Spleen (tissue), 11 donors: ENCODE results near the gene PAQR4. TPM values are rescaled to one million over a fixed set of nuclear protein-coding genes. Genes with fewer than 3 reads are reported as not detected.
A peak's percentile ranks its signal among the peaks of the same experiment; 100 is the strongest.

Source experiments
- DNase-seq: peaks from one replicate; pipeline ENCODE4 v3.0.0-alpha.2; 2020
- H3K27ac ChIP-seq, 8 donors: fragments of 200-600 bp; sonication (generic) in 7 of 8; 1 replicate in 4 of 8; 2 replicates in 4 of 8; pipeline versions ENCODE4 v1.5.0 to v1.8.0; 2016 to 2021; ENCODE audit warnings: inconsistent platforms in 4 of 8, mild to moderate bottlenecking in 4 of 8, moderate library complexity in 1 of 8
- H3K27me3 ChIP-seq, 7 donors: fragments of 200-600 bp; sonication (generic) in 6 of 7; replicated peaks in 1 of 7; 1 replicate in 4 of 7; 2 replicates in 3 of 7; pipeline versions ENCODE4 v1.5.0 to v1.8.0; 2016 to 2021; ENCODE audit warnings: inconsistent platforms in 3 of 7, mild to moderate bottlenecking in 1 of 7
- H3K36me3 ChIP-seq, 6 donors: fragments of 200-600 bp; sonication (generic) in 5 of 6; 1 replicate in 4 of 6; 2 replicates in 2 of 6; pipeline versions ENCODE4 v1.5.0 to v1.8.0; 2016 to 2021; ENCODE audit warnings: inconsistent platforms in 2 of 6
- H3K4me1 ChIP-seq, 6 donors: fragments of 200-600 bp; sonication (generic) in 5 of 6; 1 replicate in 3 of 6; 2 replicates in 3 of 6; pipeline versions ENCODE4 v1.5.0 to v1.8.0; 2016 to 2021; ENCODE audit warnings: inconsistent platforms in 3 of 6
- H3K4me3 ChIP-seq, 8 donors: fragments of 200-600 bp; sonication (generic) in 7 of 8; 1 replicate in 4 of 8; 2 replicates in 4 of 8; pipeline versions ENCODE4 v1.5.0 to v1.8.0; 2016 to 2021; ENCODE audit warnings: inconsistent platforms in 4 of 8, mild to moderate bottlenecking in 4 of 8, moderate library complexity in 2 of 8
- H3K9me3 ChIP-seq, 8 donors: fragments of 200-600 bp; sonication (generic) in 7 of 8; 1 replicate in 4 of 8; 2 replicates in 4 of 8; pipeline versions ENCODE4 v1.5.0 to v1.8.0; 2016 to 2021; ENCODE audit warnings: inconsistent platforms in 4 of 8
- POLR2A ChIP-seq, 3 donors: fragments of 450-650 bp; IDR thresholded peaks; one replicate each; pipeline ENCODE4 v1.5.1; 2017; ENCODE audit warnings: antibody characterized with exemption in 3 of 3, mild to moderate bottlenecking in 1 of 3
- POLR2AphosphoS5 ChIP-seq, 3 donors: sonication (generic); formaldehyde crosslinking; IDR thresholded peaks; one replicate each; pipeline ENCODE4 v1.5.1; 2017; ENCODE audit warnings: antibody characterized with exemption in 3 of 3
- WGBS, 5 donors: extraction: QIAGEN DNeasy Blood & Tissue Kit in 3 of 5; methylation state at CpG; one replicate each; pipeline versions ENCODE4 v1.1.5 to v1.1.7; 2013 to 2018; 5-methylcytosine and 5-hydroxymethylcytosine counted together
- intact Hi-C: fragments of 100-400 bp; cut with DNase I; formaldehyde crosslinking; loops from one replicate; pipeline ENCODE4 v1.15.0; 2023; ENCODE audit warnings: low total_unique reads
- polyA plus RNA-seq, 3 donors: library from polyadenylated mRNA; stranded (reverse); fragments of 200-250 nt; gene quantifications; one replicate each; pipeline ENCODE4 v1.2.1, GENCODE V29; 2013
- total RNA-seq, 7 donors: library from RNA; depleted of rRNA in 3 of 7; stranded (reverse); fragments of >200 nt in 3 of 7; fragmentation: NEBNext Ultra II Directional in 4 of 7; extraction: Animal tissue kit (Norgen Biotek cat#: 25700) in 4 of 7; gene quantifications; one replicate each; pipeline versions ENCODE4 v1.1.0 to v1.2.1, GENCODE V29; 2016 to 2021
- TF ChIP-seq, protein P1 (sequence below), 11 experiments: fragments of 200-600 bp in 7 of 11; fragments of 450-650 bp in 4 of 11; sonication (generic) in 4 of 11; IDR thresholded peaks in 8 of 11; conservative IDR thresholded peaks in 3 of 11; 1 replicate in 7 of 11; 2 replicates in 4 of 11; pipeline versions ENCODE4 v1.4.0 to v1.8.0; 2016 to 2021; ENCODE audit warnings: antibody characterized with exemption in 11 of 11, inconsistent platforms in 4 of 11, mild to moderate bottlenecking in 1 of 11
- donor health status: healthy with polysubstance abuse.
- donor health status: DM: no; HTN: no; CAD: no; lungs with moderate emphysema.
- donor health status: DM: no; HTN: no; CAD: no.
- donor health status: Bipolar disorder and iron deficiency.
- donor health status: healthy.
- donor health status: DM: no; HTN: no; CAD: no.
- donor health status: DM: yes; HTN: yes; CAD: no.

PAQR4 gene
- total and polyA plus RNA-seq, 10 donors: 2.1 to 9.0 (median 6.3) TPM

- Histone ChIP-seq H3K4me1 (peaks cover 24 to 57% (median 39%) of the 10 kb centered on the region in 6 donors), H3K27ac (no peak overlapping the region), H3K27me3 (peaks cover 19 to 97% (median 57%) of the 10 kb centered on the region in 7 donors), H3K9me3 (no peaks in the 10 kb centered on the region), H3K4me3 (no peak overlapping the region), H3K36me3 (no peaks in the 10 kb centered on the region)
- TF ChIP-seq POLR2A (IDR thresholded peaks at IDR 0.05) (no peak), POLR2AphosphoS5 (IDR thresholded peaks at IDR 0.05) (no peak)
- TF ChIP-seq, protein P1, sequence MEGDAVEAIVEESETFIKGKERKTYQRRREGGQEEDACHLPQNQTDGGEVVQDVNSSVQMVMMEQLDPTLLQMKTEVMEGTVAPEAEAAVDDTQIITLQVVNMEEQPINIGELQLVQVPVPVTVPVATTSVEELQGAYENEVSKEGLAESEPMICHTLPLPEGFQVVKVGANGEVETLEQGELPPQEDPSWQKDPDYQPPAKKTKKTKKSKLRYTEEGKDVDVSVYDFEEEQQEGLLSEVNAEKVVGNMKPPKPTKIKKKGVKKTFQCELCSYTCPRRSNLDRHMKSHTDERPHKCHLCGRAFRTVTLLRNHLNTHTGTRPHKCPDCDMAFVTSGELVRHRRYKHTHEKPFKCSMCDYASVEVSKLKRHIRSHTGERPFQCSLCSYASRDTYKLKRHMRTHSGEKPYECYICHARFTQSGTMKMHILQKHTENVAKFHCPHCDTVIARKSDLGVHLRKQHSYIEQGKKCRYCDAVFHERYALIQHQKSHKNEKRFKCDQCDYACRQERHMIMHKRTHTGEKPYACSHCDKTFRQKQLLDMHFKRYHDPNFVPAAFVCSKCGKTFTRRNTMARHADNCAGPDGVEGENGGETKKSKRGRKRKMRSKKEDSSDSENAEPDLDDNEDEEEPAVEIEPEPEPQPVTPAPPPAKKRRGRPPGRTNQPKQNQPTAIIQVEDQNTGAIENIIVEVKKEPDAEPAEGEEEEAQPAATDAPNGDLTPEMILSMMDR (IDR thresholded peaks at IDR 0.05 in 8 of 11, conservative IDR thresholded peaks at IDR 0.05 in 3 of 11): no peak
- intact Hi-C loops: no loop called here
- no peak for DNase-seq
- WGBS, 5 donors: 74 to 87% (median 81%) methylated on average over 15 to 17 of the region's 17 CpGs
Measured at GRCh38 chr16:2960183-2961010, 8.8 kb upstream of the PAQR4 start.

GRCh38 chr16:2962334-2963073 is 6.6 kb upstream of the PAQR4 start:
- peak overlapping the region in 2 of 8 donors; percentile 47 to 70 for H3K4me3 ChIP-seq
- H3K27me3 ChIP-seq: peaks cover 28 to 97% (median 67%) of the 10 kb centered on the region in 7 donors
- TF ChIP-seq POLR2AphosphoS5 (IDR thresholded peaks at IDR 0.05) (no peak), POLR2A (IDR thresholded peaks at IDR 0.05) (no peak)
- TF ChIP-seq, protein P1 (IDR thresholded peaks at IDR 0.05 in 8 of 11, conservative IDR thresholded peaks at IDR 0.05 in 3 of 11): no peak
- H3K9me3 ChIP-seq: no peaks in the 10 kb centered on the region
- WGBS, 5 donors: 27 to 37% (median 31%) methylated on average over 14 to 28 of the region's 28 CpGs
- H3K4me1 ChIP-seq: peaks cover 24 to 63% (median 57%) of the 10 kb centered on the region in 6 donors
- intact Hi-C loops: no loop called here
- H3K27ac ChIP-seq: no peak overlapping the region
- no peaks in the 10 kb centered on the region for H3K36me3 ChIP-seq
- peak; percentile 74 for DNase-seq

GRCh38 chr16:2963074-2963722 is 6.0 kb upstream of the PAQR4 start:
- Histone ChIP-seq H3K9me3 (no peaks in the 10 kb centered on the region), H3K4me3 (peak overlapping the region in 6 of 8 donors; percentile 41 to 70 (median 47)), H3K27ac (no peak overlapping the region), H3K36me3 (no peaks in the 10 kb centered on the region), H3K27me3 (peaks cover 30 to 97% (median 73%) of the 10 kb centered on the region in 7 donors), H3K4me1 (peaks cover 24 to 70% (median 64%) of the 10 kb centered on the region in 6 donors)
- 2 to 5% (median 2%) methylated on average over 13 to 40 of the region's 40 CpGs for WGBS, 5 donors
- DNase-seq: peak; percentile 74
- intact Hi-C loops: no loop called here
- TF ChIP-seq POLR2AphosphoS5 (IDR thresholded peaks at IDR 0.05) (no peak), POLR2A (IDR thresholded peaks at IDR 0.05) (no peak)
- TF ChIP-seq, protein P1 (IDR thresholded peaks at IDR 0.05 in 8 of 11, conservative IDR thresholded peaks at IDR 0.05 in 3 of 11): no peak
